Measurements from ENCODE around the gene CLNS1A. TPM values are rescaled to one million over a fixed set of nuclear protein-coding genes. Genes with fewer than 3 reads are reported as not detected.

CLNS1A gene
- total RNA-seq: 161 and 169 TPM in 2 replicates

- peaks cover 28% of the 10 kb centered on the region for H3K36me3 Mint-ChIP-seq (ENCODE audit: low read depth)
- peak within 1 kb of the TSS; percentile 95 for H3K27ac Mint-ChIP-seq
- DNase-seq (ENCODE audit: low spot score): peak; percentile 74
- H3K4me3 Mint-ChIP-seq: peak within 1 kb of the TSS; percentile 96
- no peaks in the 10 kb centered on the region for H3K27me3 Mint-ChIP-seq (ENCODE audit: insufficient read depth)
- intact Hi-C loops (cut with micrococcal nuclease): loop anchor here (1.0 to 5.0 kb wide), 4 partner anchors 184 to 551 kb away; partner anchors contain the start of genes AAMDC, ALG8, INTS4 and KCTD21
- peaks cover 13% of the 10 kb centered on the region for H3K9me3 Mint-ChIP-seq
- H3K4me1 Mint-ChIP-seq (ENCODE audit: low read depth): peaks cover 29% of the 10 kb centered on the region
These were observed at the start of gene CLNS1A for GRCh38 chr11:77637345-77638165. TSS of gene CLNS1A (minus strand) at chr11:77637794. CDS start at chr11:77637714, 80 bp downstream.

- H3K9me3 Mint-ChIP-seq: no peaks in the 10 kb centered on the region
These were observed 49.5 kb upstream of the CLNS1A start for GRCh38 chr11:77687088-77687487.

GRCh38 chr11:77677138-77677537 is 39.5 kb upstream of the CLNS1A start:
- peaks cover 60% of the 10 kb centered on the region for H3K36me3 Mint-ChIP-seq (ENCODE audit: low read depth)
- H3K27ac Mint-ChIP-seq: no peak overlapping the region
- DNase-seq (ENCODE audit: low spot score): no peak
- intact Hi-C loops (cut with micrococcal nuclease): no loop called here
- no peaks in the 10 kb centered on the region for H3K27me3 Mint-ChIP-seq (ENCODE audit: insufficient read depth)
- no peaks in the 10 kb centered on the region for H3K9me3 Mint-ChIP-seq
- no peak overlapping the region for H3K4me3 Mint-ChIP-seq
- H3K4me1 Mint-ChIP-seq (ENCODE audit: low read depth): no peaks in the 10 kb centered on the region

More at GRCh38 chr11:77687088-77687487, 49.5 kb upstream of the CLNS1A start:
- H3K4me3 Mint-ChIP-seq: no peak overlapping the region
- H3K27me3 Mint-ChIP-seq (ENCODE audit: insufficient read depth): no peaks in the 10 kb centered on the region
- H3K4me1 Mint-ChIP-seq (ENCODE audit: low read depth): no peaks in the 10 kb centered on the region
- intact Hi-C loops (cut with micrococcal nuclease): no loop called here
- peaks cover 26% of the 10 kb centered on the region for H3K36me3 Mint-ChIP-seq (ENCODE audit: low read depth)
- H3K27ac Mint-ChIP-seq: no peak overlapping the region
- DNase-seq (ENCODE audit: low spot score): no peak

- peaks cover 67% of the 10 kb centered on the region for H3K36me3 Mint-ChIP-seq (ENCODE audit: low read depth)
- no peaks in the 10 kb centered on the region for H3K4me1 Mint-ChIP-seq (ENCODE audit: low read depth)
- H3K27ac Mint-ChIP-seq: no peak overlapping the region
- DNase-seq (ENCODE audit: low spot score): no peak
- H3K4me3 Mint-ChIP-seq: no peak overlapping the region
- H3K9me3 Mint-ChIP-seq: no peaks in the 10 kb centered on the region
- intact Hi-C loops (cut with micrococcal nuclease): no loop called here
- no peaks in the 10 kb centered on the region for H3K27me3 Mint-ChIP-seq (ENCODE audit: insufficient read depth)
These were observed 34.7 kb upstream of the CLNS1A start for GRCh38 chr11:77672264-77672663.

GRCh38 chr11:77669848-77670511 is 32.4 kb upstream of the CLNS1A start:
- H3K27me3 Mint-ChIP-seq (ENCODE audit: insufficient read depth): no peaks in the 10 kb centered on the region
- H3K4me3 Mint-ChIP-seq: no peak overlapping the region
- H3K27ac Mint-ChIP-seq: peak overlapping the region; percentile 40
- no peaks in the 10 kb centered on the region for H3K4me1 Mint-ChIP-seq (ENCODE audit: low read depth)
- H3K9me3 Mint-ChIP-seq: no peaks in the 10 kb centered on the region
- intact Hi-C loops (cut with micrococcal nuclease): no loop called here
- peaks cover 53% of the 10 kb centered on the region for H3K36me3 Mint-ChIP-seq (ENCODE audit: low read depth)
- no peak for DNase-seq (ENCODE audit: low spot score)

GRCh38 chr11:77668760-77669159 is 31.2 kb upstream of the CLNS1A start:
- no peaks in the 10 kb centered on the region for H3K9me3 Mint-ChIP-seq
- H3K4me1 Mint-ChIP-seq (ENCODE audit: low read depth): no peaks in the 10 kb centered on the region
- no peak overlapping the region for H3K27ac Mint-ChIP-seq
- H3K36me3 Mint-ChIP-seq (ENCODE audit: low read depth): peaks cover 49% of the 10 kb centered on the region
- no peak for DNase-seq (ENCODE audit: low spot score)
- H3K4me3 Mint-ChIP-seq: no peak overlapping the region
- no peaks in the 10 kb centered on the region for H3K27me3 Mint-ChIP-seq (ENCODE audit: insufficient read depth)
- intact Hi-C loops (cut with micrococcal nuclease): no loop called here

- Mint-ChIP-seq H3K36me3 (ENCODE audit: low read depth) (peaks cover 29% of the 10 kb centered on the region), H3K4me1 (ENCODE audit: low read depth) (no peaks in the 10 kb centered on the region), H3K27me3 (ENCODE audit: insufficient read depth) (no peaks in the 10 kb centered on the region), H3K27ac (no peak overlapping the region), H3K9me3 (no peaks in the 10 kb centered on the region), H3K4me3 (no peak overlapping the region)
- intact Hi-C loops (cut with micrococcal nuclease): no loop called here
- DNase-seq (ENCODE audit: low spot score): no peak
These were observed 27.8 kb upstream of the CLNS1A start for GRCh38 chr11:77665240-77665965.

GRCh38 chr11:77661670-77662069 is 24.1 kb upstream of the CLNS1A start:
- Mint-ChIP-seq H3K4me1 (ENCODE audit: low read depth) (no peaks in the 10 kb centered on the region), H3K27ac (no peak overlapping the region), H3K36me3 (ENCODE audit: low read depth) (peaks cover 7% of the 10 kb centered on the region), H3K9me3 (no peaks in the 10 kb centered on the region), H3K27me3 (ENCODE audit: insufficient read depth) (no peaks in the 10 kb centered on the region), H3K4me3 (no peak overlapping the region)
- intact Hi-C loops (cut with micrococcal nuclease): no loop called here
- no peak for DNase-seq (ENCODE audit: low spot score)

GRCh38 chr11:77660947-77661346 is 23.4 kb upstream of the CLNS1A start:
- no peak for DNase-seq (ENCODE audit: low spot score)
- no peaks in the 10 kb centered on the region for H3K9me3 Mint-ChIP-seq
- H3K36me3 Mint-ChIP-seq (ENCODE audit: low read depth): peaks cover 6% of the 10 kb centered on the region
- H3K27me3 Mint-ChIP-seq (ENCODE audit: insufficient read depth): no peaks in the 10 kb centered on the region
- H3K4me1 Mint-ChIP-seq (ENCODE audit: low read depth): no peaks in the 10 kb centered on the region
- no peak overlapping the region for H3K4me3 Mint-ChIP-seq
- no peak overlapping the region for H3K27ac Mint-ChIP-seq
- intact Hi-C loops (cut with micrococcal nuclease): no loop called here

- Mint-ChIP-seq H3K36me3 (ENCODE audit: low read depth) (no peaks in the 10 kb centered on the region), H3K27me3 (ENCODE audit: insufficient read depth) (no peaks in the 10 kb centered on the region), H3K4me3 (no peak overlapping the region), H3K9me3 (no peaks in the 10 kb centered on the region), H3K4me1 (ENCODE audit: low read depth) (no peaks in the 10 kb centered on the region), H3K27ac (no peak overlapping the region)
- intact Hi-C loops (cut with micrococcal nuclease): no loop called here
- no peak for DNase-seq (ENCODE audit: low spot score)
These were observed 20.8 kb upstream of the CLNS1A start for GRCh38 chr11:77658213-77659013.

GRCh38 chr11:77656362-77656761 is 18.8 kb upstream of the CLNS1A start:
- Mint-ChIP-seq H3K9me3 (no peaks in the 10 kb centered on the region), H3K27me3 (ENCODE audit: insufficient read depth) (no peaks in the 10 kb centered on the region), H3K4me1 (ENCODE audit: low read depth) (no peaks in the 10 kb centered on the region), H3K27ac (no peak overlapping the region), H3K36me3 (ENCODE audit: low read depth) (no peaks in the 10 kb centered on the region), H3K4me3 (no peak overlapping the region)
- intact Hi-C loops (cut with micrococcal nuclease): no loop called here
- no peak for DNase-seq (ENCODE audit: low spot score)

- Mint-ChIP-seq H3K27ac (no peak overlapping the region), H3K4me1 (ENCODE audit: low read depth) (no peaks in the 10 kb centered on the region), H3K27me3 (ENCODE audit: insufficient read depth) (no peaks in the 10 kb centered on the region), H3K9me3 (no peaks in the 10 kb centered on the region), H3K36me3 (ENCODE audit: low read depth) (no peaks in the 10 kb centered on the region), H3K4me3 (no peak overlapping the region)
- intact Hi-C loops (cut with micrococcal nuclease): no loop called here
- DNase-seq (ENCODE audit: low spot score): no peak
These were observed 17.3 kb upstream of the CLNS1A start for GRCh38 chr11:77654770-77655434.

All from activated T-helper 1 cell treated with anti-CD3 and anti-CD28 coated beads, Interleukin-12 subunit alpha, Interleukin-12 subunit beta, Interleukin-2, Interleukin-4 antibody, amounts not matched to agents 30 ng/mL and 10 ng/mL and 1 ng/mL, durations not matched to agents 14 hours and 24 hours and 36 hours (primary cell).